Keratinocyte (primary cell): Measurements from ENCODE around the gene CRKL. TPM values are rescaled to one million over a fixed set of nuclear protein-coding genes. Genes with fewer than 3 reads are reported as not detected.

Source experiments
- DNase-seq: peaks from one replicate; pipeline ENCODE4 v3.0.0-alpha.2; 2011; ENCODE audit warnings: low read depth, missing footprints, low spot score
- FAIRE-seq: peaks from 2 replicates; lab custom pipeline; 2011; peaks lifted over from hg19 to GRCh38; lab: Jason Lieb, UNC
- H2AFZ ChIP-seq: 2 replicates; pipeline ENCODE4 v1.6.0; 2012; ENCODE audit warnings: low read length, control low read depth, inconsistent platforms; ENCODE audit not compliant: control insufficient read depth
- H3K27ac ChIP-seq: 2 replicates; pipeline ENCODE4 v1.5.1; 2011; ENCODE audit warnings: low read length; ENCODE audit not compliant: control insufficient read depth, insufficient read depth
- H3K27me3 ChIP-seq: 3 replicates; pipeline ENCODE4 v1.6.0; 2011; ENCODE audit warnings: low read length; ENCODE audit not compliant: control insufficient read depth, insufficient read depth; ENCODE audit errors: extremely low read depth
- H3K36me3 ChIP-seq, 2 experiments: 2 replicates in 1 of 2; 3 replicates in 1 of 2; pipeline ENCODE4 v1.5.1; 2011; ENCODE audit warnings: low read length in 2 of 2, mild to moderate bottlenecking in 1 of 2; ENCODE audit not compliant: control insufficient read depth in 2 of 2, insufficient read depth in 2 of 2; ENCODE audit errors: extremely low read depth in 1 of 2
- H3K4me1 ChIP-seq: 3 replicates; pipeline ENCODE4 v1.5.1; 2011; ENCODE audit warnings: low read length; ENCODE audit not compliant: control insufficient read depth, insufficient read depth; ENCODE audit errors: extremely low read depth
- H3K4me2 ChIP-seq: 3 replicates; pipeline ENCODE4 v1.6.0; 2011; ENCODE audit warnings: low read depth, low read length; ENCODE audit not compliant: control insufficient read depth, insufficient read depth; ENCODE audit errors: extremely low read depth
- H3K4me3 ChIP-seq, 3 experiments: fragments of 200-600 bp in 1 of 3; sonication (generic) in 1 of 3; 2 replicates in 2 of 3; 3 replicates in 1 of 3; pipeline ENCODE4 v1.5.1; 2011 to 2016; ENCODE audit warnings: low read length in 3 of 3, mild to moderate bottlenecking in 3 of 3, control low read depth in 2 of 3, inconsistent platforms in 1 of 3, low read depth in 1 of 3, mixed read lengths in 1 of 3, mixed run types in 1 of 3, moderate library complexity in 1 of 3; ENCODE audit not compliant: control insufficient read depth in 2 of 3, insufficient read depth in 2 of 3; ENCODE audit errors: extremely low read depth in 1 of 3
- H3K79me2 ChIP-seq: 2 replicates; pipeline ENCODE4 v1.6.0; 2012; ENCODE audit warnings: low read length; ENCODE audit not compliant: control insufficient read depth, insufficient read depth
- H3K9ac ChIP-seq: 3 replicates; pipeline ENCODE4 v1.6.0; 2011; ENCODE audit warnings: low read length; ENCODE audit not compliant: control insufficient read depth, insufficient read depth; ENCODE audit errors: extremely low read depth
- H3K9me1 ChIP-seq: 3 replicates; pipeline ENCODE4 v1.6.0; 2011; ENCODE audit warnings: low read length; ENCODE audit not compliant: control insufficient read depth, insufficient read depth; ENCODE audit errors: extremely low read depth
- H3K9me3 ChIP-seq: 2 replicates; pipeline ENCODE4 v1.5.1; 2012; ENCODE audit warnings: low read depth, low read length; ENCODE audit not compliant: control insufficient read depth
- H4K20me1 ChIP-seq: 3 replicates; pipeline ENCODE4 v1.6.0; 2011; ENCODE audit warnings: low read length; ENCODE audit not compliant: control insufficient read depth, insufficient read depth; ENCODE audit errors: extremely low read depth
- CTCF ChIP-seq, 3 experiments: IDR thresholded peaks in 1 of 3; conservative IDR thresholded peaks in 1 of 3; optimal IDR thresholded peaks in 1 of 3; 2 replicates in 2 of 3; 3 replicates in 1 of 3; pipeline versions ENCODE3 to v1.5.1; 2011; ENCODE audit warnings: low read length in 3 of 3, mild to moderate bottlenecking in 3 of 3, moderate library complexity in 2 of 3, control low read depth in 1 of 3, inconsistent platforms in 1 of 3; ENCODE audit not compliant: insufficient read depth in 2 of 3; ENCODE audit errors: extremely low read depth in 1 of 3
- EZH2 ChIP-seq: IDR thresholded peaks from one replicate; pipeline ENCODE4 v1.6.1; 2012; ENCODE audit warnings: inconsistent platforms, mild to moderate bottlenecking, low read length, moderate library complexity
- dilution Hi-C: fragments of 300-500 bp; cut with MboI; formaldehyde crosslinking; loops from one replicate; pipeline ENCODE4 v1.7.0; 2020; ENCODE audit warnings: low sequenced_read_pairs; ENCODE audit not compliant: extremely low pct_ligation_motif_present
- polyA plus RNA-seq, 5 experiments: library from polyadenylated mRNA; depleted of rRNA in 3 of 5; stranded (reverse) in 3 of 5; stranded (forward) in 1 of 5; unstranded in 1 of 5; fragments of >200 nt; gene quantifications; 1 replicate in 1 of 5; 2 replicates in 3 of 5; 3 replicates in 1 of 5; pipeline versions ENCODE4 v1.2.1 to v1.2.3, GENCODE V29; 2011 to 2012; ENCODE audit warnings: missing spikeins in 2 of 5, low read depth in 1 of 5, low replicate concordance in 1 of 5

CRKL gene
- polyA plus RNA-seq, 1 donor (not counting 4 experiments of a cell fraction or from before 2014, with no cell fraction given) = 32.1 TPM

DNA sequence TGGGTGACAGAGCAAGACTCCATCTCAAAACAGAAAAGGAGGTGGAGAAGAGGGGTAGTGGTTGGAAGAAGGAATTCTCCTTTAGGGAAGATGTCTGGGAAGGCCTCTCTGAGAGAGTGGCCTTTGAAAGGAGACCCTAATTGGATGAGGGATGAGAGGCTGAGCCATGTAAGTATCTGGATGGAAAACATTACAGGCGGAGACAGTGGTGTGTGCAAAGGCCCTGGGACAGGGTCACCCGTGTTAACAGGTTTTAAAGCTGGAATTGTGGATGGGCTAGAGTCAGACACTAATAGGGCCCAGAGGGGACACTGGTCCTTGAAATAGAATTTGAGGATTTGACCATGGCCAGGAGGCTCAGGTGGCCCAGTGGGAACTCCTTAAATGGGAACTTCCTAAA is 48.0 kb upstream of the CRKL start:
- DNase-seq = no peak
- no peak overlapping the region for H3K4me3 ChIP-seq
- H3K4me2 ChIP-seq = no peak overlapping the region
- H3K9ac ChIP-seq = no peak overlapping the region
- dilution Hi-C loops = no loop called here
- H2AFZ ChIP-seq = no peak overlapping the region
- H3K27ac ChIP-seq = no peak overlapping the region
- peaks cover 9% of the 10 kb centered on the region for H3K4me1 ChIP-seq
- FAIRE-seq = no peak
- H4K20me1 ChIP-seq = peaks cover 3% of the 10 kb centered on the region
- no peaks in the 10 kb centered on the region for H3K79me2 ChIP-seq
- no peaks in the 10 kb centered on the region for H3K27me3 ChIP-seq
- TF ChIP-seq EZH2 (no peak), CTCF (optimal IDR thresholded peaks at IDR 0.05 in 1 of 3, IDR thresholded peaks at IDR 0.05 in 1 of 3, conservative IDR thresholded peaks at IDR 0.05 in 1 of 3; ENCODE audit: extremely low read depth in 1 of 3, insufficient read depth in 2 of 3, low read length in 3 of 3) (no peak)
- peaks cover 10 to 13% of the 10 kb centered on the region in 2 experiments for H3K36me3 ChIP-seq
- H3K9me3 ChIP-seq = no peaks in the 10 kb centered on the region
- H3K9me1 ChIP-seq = no peaks in the 10 kb centered on the region

DNA sequence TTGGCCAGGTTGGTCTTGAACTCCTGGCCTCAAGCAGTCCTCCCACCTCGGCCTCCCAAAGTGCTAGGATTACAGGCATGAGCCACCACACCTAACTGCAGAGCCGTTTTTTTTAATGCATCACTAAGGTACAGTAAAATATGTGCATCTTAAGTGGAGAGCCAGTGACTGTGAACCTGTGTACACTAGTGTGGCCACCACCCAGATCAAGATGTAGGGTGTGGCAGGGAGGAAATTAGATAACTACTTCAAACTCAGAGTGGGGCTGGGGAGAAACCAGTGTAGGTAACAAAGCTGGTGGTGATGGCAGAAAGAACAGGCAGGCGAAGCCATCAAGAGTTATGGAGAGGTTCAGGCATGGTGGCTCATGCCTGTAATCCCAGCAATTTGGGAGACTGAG is 44.0 kb upstream of the CRKL start:
- TF ChIP-seq EZH2 (no peak), CTCF (optimal IDR thresholded peaks at IDR 0.05 in 1 of 3, IDR thresholded peaks at IDR 0.05 in 1 of 3, conservative IDR thresholded peaks at IDR 0.05 in 1 of 3; ENCODE audit: extremely low read depth in 1 of 3, insufficient read depth in 2 of 3, low read length in 3 of 3) (no peak)
- Histone ChIP-seq H3K4me1 (no peaks in the 10 kb centered on the region), H3K27ac (no peak overlapping the region), H3K4me2 (no peak overlapping the region), H3K4me3 (no peak overlapping the region), H3K79me2 (no peaks in the 10 kb centered on the region), H3K9ac (no peak overlapping the region), H3K9me3 (no peaks in the 10 kb centered on the region), H2AFZ (no peak overlapping the region), H3K9me1 (no peaks in the 10 kb centered on the region), H3K27me3 (no peaks in the 10 kb centered on the region), H3K36me3 (peaks cover 12% of the 10 kb centered on the region in 2 experiments), H4K20me1 (no peaks in the 10 kb centered on the region)
- DNase-seq (no peak), FAIRE-seq (no peak)
- dilution Hi-C loops = no loop called here
